Gastrocnemius medialis (tissue), 4 donors: ENCODE data around the gene FAM210B.

Experiments
- CTCF ChIP-seq, 5 experiments: fragments of 450-650 bp in 3 of 5; fragments of 200-600 bp in 2 of 5; sonication (generic) in 2 of 5; IDR thresholded peaks in 4 of 5; conservative IDR thresholded peaks in 1 of 5; 1 replicate in 4 of 5; 2 replicates in 1 of 5; pipeline ENCODE4 v1.5.1; 2016 to 2019; ENCODE audit warnings: antibody characterized with exemption in 5 of 5, mild to moderate bottlenecking in 3 of 5, moderate library complexity in 3 of 5
- POLR2A ChIP-seq, 2 donors: fragments of 450-650 bp; IDR thresholded peaks; one replicate each; pipeline ENCODE4 v1.6.1; 2017; ENCODE audit warnings: antibody characterized with exemption in 2 of 2, mild to moderate bottlenecking in 2 of 2, moderate library complexity in 2 of 2

GRCh38 chr20:56388882-56389281, 30.1 kb downstream of the FAM210B start:
- TF ChIP-seq CTCF (IDR thresholded peaks at IDR 0.05 in 4 of 5, conservative IDR thresholded peaks at IDR 0.05 in 1 of 5) (no peak), POLR2A (IDR thresholded peaks at IDR 0.05) (no peak)
